Nucleus accumbens (tissue), 56 donors: ENCODE data around the gene HOXD10.

ENCODE experiments used
- DNase-seq, 56 donors: peaks; one replicate each; lab custom pipeline; 2025; lab: John Stamatoyannopoulos, UW

HOXD10 gene

DNA sequence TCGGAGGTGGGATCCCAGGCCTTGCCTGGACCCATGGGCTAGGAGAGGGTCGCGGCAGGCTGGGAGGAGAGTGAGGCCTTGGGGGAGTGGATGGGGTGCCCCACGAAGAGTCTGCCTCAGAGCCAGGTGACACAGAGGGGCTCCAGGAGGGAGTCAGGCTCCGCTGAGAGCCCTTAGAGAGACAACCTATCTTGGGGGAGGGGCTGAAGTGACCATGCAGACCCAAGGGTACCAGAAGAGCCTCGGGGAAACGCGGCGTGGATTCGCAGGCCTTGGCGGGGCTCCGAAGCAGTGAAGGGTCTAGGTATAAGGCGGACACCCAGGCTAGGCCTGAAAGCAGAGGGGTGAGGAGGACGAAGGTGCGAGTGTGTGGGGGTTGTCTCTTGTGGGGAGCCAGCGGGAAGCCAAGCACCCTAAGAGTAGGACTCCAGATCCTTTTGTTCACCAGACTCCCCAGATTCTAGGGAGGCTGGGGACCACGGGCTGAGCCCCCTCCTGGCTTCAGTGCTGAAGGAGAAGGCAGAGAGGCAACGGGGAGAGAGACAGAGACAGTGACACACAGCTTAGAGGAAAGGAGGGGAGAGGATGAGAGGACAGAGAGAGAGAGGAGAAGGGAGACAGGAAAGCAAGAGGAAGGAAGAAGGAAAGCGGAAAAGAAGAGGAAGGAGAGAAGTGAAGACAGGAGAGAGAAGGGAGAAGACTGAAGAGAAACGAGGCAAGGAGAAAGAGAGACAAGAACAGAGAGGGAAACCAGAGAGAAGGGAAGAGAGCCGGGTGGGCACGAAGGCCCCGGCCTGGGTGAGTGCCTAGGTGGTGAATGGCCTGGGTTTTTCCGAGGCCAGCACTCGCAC lies 10.6 kb upstream of the HOXD10 start:
- no peak for DNase-seq

GRCh38 chr2:176106581-176107539 lies 9.7 kb upstream of the HOXD10 start, which contains the start of gene HOXD11:
HOXD11 (plus strand) TSS chr2:176107280; CDS start chr2:176107356, 76 bp downstream.
- DNase-seq, result no peak

DNA sequence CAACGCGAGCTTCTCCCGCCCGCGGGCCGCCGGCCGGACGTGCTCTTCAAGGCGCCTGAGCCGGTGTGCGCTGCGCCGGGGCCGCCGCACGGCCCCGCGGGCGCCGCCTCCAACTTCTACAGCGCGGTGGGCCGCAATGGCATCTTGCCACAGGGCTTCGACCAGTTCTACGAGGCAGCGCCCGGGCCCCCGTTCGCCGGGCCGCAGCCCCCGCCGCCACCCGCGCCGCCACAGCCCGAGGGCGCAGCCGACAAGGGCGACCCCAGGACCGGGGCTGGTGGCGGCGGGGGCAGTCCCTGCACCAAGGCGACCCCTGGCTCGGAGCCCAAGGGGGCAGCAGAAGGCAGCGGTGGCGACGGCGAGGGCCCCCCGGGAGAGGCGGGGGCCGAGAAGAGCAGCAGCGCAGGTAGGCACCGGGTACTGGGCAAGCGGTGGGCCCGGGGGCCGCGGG lies 8.8 kb upstream of the HOXD10 start:
- DNase-seq, result no peak

DNA sequence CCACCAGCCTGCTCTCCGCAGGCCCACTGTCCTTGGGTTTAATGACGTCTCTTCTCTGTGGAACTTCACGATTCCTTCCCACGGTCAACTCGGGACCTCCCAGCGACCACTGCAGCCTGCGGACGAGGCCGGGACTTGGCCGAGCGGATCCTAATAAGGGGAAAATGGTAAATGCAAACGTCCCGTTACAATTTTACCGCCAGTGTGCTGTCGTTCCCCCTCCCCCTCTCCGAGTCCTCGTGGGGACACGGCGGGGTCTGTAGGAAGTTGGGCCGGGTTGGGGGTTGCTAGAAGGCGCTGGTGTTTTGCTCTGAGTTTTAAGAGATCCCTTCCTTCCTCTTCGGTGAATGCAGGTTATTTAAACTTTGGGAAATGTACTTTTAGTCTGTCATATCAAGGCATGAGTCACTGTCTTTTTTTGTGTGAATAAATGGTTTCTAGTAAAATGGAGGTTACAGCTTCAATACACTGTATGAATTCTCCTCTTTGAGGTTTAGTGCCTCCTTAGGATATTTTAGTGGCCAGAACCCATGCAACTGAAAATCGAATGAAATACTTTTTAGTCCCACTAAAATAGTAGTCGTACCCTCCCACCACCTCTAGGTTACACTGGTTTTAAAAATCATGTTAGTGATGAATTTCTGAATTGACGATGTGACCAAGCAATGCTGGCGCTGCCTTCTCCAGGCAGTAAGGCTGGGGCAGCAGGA lies 7.2 kb upstream of the HOXD10 start:
- no peak for DNase-seq

GRCh38 chr2:176109946-176110345 lies 6.6 kb upstream of the HOXD10 start:
- DNase-seq, result no peak

- DNase-seq, result no peak
Measured at GRCh38 chr2:176110415-176111308, 5.9 kb upstream of the HOXD10 start.

DNA sequence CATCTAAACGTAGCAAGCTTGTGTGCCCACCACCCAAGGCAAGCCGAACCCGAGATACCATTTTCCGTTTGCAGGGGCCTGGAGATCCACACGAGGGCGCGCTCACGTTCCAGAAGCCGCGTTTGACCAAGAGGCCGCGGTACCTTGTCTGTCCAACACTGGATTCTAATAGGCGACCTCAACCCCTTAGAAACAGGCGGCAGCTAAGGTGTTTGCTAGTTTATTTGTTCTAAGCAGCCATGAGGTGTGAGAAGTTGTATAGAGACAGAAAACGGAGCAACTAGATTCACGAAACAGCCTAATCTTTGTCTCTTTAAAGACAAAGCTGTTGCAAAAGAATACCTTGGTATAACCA lies 5.3 kb upstream of the HOXD10 start:
- peak in 1 of 56 donors; percentile 2 for DNase-seq

DNA sequence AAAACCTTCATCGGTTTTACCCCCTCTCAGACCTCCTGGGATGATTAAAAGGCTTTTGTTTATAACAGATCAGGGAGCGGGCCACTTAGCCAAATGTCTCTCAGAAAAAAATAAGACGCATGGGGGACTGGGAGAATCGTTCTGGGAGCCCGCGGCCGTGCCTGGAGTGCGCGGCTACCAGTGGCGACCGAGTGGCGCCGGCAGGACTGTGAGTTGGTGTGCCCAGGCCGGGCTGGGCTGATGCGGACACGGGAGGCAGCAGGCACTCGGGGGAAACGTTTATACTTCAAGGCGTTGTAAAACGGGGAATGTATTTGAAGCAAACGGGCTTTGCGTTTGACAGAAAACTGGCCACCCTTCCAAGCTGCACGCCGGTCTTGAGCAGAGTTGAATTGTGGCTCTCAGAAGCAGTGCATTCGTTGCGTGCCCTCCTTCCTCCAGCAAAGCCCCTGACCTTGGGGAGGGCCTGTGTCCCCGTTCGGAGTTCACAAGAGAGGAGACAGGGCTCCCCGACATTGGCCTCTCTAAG lies 4.7 kb upstream of the HOXD10 start:
- DNase-seq, result no peak

GRCh38 chr2:176112375-176113302 lies 3.9 kb upstream of the HOXD10 start:
- no peak for DNase-seq

DNA sequence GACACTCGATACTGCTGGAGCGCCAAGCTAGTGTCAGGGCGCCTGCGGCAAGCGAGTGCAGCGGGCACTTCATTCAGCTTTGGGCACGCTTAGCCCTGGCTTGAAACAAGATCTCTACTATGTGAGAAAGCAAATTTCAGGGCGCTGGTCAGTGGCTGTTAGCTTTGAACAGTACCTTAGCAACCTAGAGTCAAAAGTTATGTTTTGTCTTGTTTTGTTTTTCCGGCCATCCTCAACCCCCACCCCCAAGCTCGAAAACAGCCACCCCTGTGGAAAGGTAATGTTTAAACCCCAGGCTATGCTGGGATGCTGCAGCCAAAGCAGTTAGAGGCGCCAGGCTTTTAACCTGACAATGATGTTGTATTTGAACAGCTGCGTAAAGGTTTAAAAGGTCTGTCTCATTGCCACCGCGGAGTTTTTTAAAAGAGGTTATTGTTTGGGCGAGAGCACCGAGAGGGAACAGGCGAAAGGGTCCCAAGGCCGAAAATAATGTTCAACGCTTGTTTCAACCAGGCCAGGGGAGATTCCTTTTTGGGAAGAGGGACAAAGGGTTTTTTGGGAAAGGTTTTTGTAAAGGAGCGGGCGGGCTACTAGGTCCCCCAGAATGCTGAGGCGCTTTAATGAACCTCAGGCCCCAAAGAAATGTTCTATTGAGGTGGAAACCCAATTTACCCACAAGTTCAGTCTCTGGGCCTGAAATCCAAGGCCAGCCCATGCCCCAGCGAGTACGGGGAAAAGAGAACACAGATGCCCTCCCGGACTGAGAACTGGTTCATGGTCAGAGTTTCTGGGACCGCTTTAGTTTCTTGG lies 2.3 kb upstream of the HOXD10 start:
- no peak for DNase-seq

- no peak for DNase-seq
Measured at GRCh38 chr2:176114930-176115625, 1.5 kb upstream of the HOXD10 start.

DNA sequence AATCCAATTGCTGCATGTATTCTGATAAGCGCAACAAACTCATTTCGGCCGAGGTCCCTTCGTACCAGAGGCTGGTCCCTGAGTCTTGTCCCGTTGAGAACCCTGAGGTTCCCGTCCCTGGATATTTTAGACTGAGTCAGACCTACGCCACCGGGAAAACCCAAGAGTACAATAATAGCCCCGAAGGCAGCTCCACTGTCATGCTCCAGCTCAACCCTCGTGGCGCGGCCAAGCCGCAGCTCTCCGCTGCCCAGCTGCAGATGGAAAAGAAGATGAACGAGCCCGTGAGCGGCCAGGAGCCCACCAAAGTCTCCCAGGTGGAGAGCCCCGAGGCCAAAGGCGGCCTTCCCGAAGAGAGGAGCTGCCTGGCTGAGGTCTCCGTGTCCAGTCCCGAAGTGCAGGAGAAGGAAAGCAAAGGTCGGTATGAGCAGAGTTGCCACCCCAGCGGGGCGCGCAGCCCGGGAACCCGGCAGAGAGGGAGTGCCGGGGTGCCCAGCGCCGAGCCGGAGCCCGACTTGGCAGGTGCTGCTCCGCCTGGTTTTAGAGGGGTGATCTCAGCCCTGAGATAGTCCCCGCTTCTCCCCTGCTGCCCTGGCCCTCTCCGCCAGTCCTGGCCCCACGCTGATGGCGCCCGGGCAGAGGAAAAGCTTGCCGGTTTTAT lies 714 bp downstream of the HOXD10 start:
- DNase-seq, result no peak

DNA sequence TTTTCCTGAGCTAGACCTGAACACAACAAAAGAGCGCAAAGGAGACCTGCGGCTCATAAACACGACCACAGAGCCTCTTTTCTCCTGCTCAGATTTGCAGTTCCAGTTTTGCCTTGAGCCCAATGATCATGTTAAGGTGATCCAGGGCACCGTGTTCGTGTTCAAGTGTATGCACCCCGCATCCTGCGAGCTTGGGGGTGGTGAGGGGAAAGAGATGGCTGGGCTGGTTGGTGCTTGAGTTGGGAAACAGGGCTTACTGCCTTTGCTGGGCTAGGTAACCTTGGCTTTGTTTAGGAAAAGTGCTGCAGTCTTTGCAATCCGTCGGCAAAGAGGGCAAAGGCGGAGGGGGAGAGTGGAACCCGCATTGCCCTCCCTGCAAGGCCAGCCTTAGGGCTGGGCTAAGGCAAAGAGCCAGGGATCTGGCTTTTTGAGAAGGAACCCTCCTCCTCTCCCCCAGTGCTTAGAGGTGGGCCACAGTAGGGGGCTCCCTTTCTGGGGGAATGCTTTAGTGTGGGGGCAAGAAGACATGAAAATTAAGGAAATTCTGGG lies 1.3 kb downstream of the HOXD10 start:
- DNase-seq, result no peak

GRCh38 chr2:176118601-176119339 lies 2.2 kb downstream of the HOXD10 start:
- DNase-seq, result no peak
